H1 (cell line): Measurements from ENCODE around the gene ARL2. TPM values are rescaled to one million over a fixed set of nuclear protein-coding genes. Genes with fewer than 3 reads are reported as not detected.
A peak's percentile ranks its signal among the peaks of the same experiment; 100 is the strongest.

Experiments
- CTCF ChIA-PET: fragments of 300-600 bp; sonication (Branson Sonifier 250); formaldehyde crosslinking; loops from one replicate; lab custom pipeline; 2021; ENCODE audit not compliant: partially characterized antibody; lab: Charles Lee
- POLR2A ChIA-PET: fragments of 300-600 bp; sonication (Branson Sonifier 250); formaldehyde crosslinking; loops from one replicate; lab custom pipeline; 2021; ENCODE audit warnings: inconsistent platforms; ENCODE audit not compliant: partially characterized antibody; lab: Charles Lee
- DNase-seq, 2 experiments: peaks; one replicate each; pipeline versions ENCODE4 v3.0.0 to v3.0.0-alpha.2; 2010 to 2022; ENCODE audit warnings: low spot score in 2 of 2, low read depth in 1 of 2, mixed read lengths in 1 of 2
- FAIRE-seq: peaks from 2 replicates; lab custom pipeline; 2011; peaks lifted over from hg19 to GRCh38; lab: Jason Lieb, UNC
- H2AFZ ChIP-seq: 2 replicates; pipeline ENCODE4 v1.8.1; 2012; ENCODE audit warnings: low read length, inconsistent platforms
- H2AK5ac ChIP-seq: 2 replicates; pipeline ENCODE4 v1.6.1; 2013; ENCODE audit warnings: low read depth, low read length
- H2BK120ac ChIP-seq: replicated peaks from 2 replicates; pipeline ENCODE3; 2013; ENCODE audit warnings: low read depth, low read length, inconsistent platforms
- H2BK12ac ChIP-seq: 2 replicates; pipeline ENCODE4 v1.6.1; 2013; ENCODE audit warnings: low read depth, low read length
- H2BK15ac ChIP-seq: 2 replicates; pipeline ENCODE4 v1.6.1; 2013; ENCODE audit warnings: low read length
- H2BK20ac ChIP-seq: 2 replicates; pipeline ENCODE4 v1.6.1; 2013; ENCODE audit warnings: low read length
- H2BK5ac ChIP-seq: 2 replicates; pipeline ENCODE4 v1.6.1; 2013; ENCODE audit warnings: low read depth, low read length
- H3K14ac ChIP-seq: 2 replicates; pipeline ENCODE4 v1.6.1; 2013; ENCODE audit warnings: inconsistent platforms; ENCODE audit not compliant: insufficient read length
- H3K18ac ChIP-seq: 2 replicates; pipeline ENCODE4 v1.6.1; 2013; ENCODE audit warnings: low read length; ENCODE audit errors: extremely low read depth
- H3K23ac ChIP-seq: 2 replicates; pipeline ENCODE4 v1.6.1; 2013; ENCODE audit warnings: inconsistent platforms; ENCODE audit not compliant: insufficient read length
- H3K23me2 ChIP-seq: 2 replicates; pipeline ENCODE4 v1.6.1; 2013; ENCODE audit warnings: low read depth, low read length
- H3K27ac ChIP-seq: 2 replicates; pipeline ENCODE4 v1.6.1; 2011; ENCODE audit warnings: low read depth, low read length, inconsistent platforms
- H3K27me3 ChIP-seq, 4 experiments: replicated peaks in 1 of 4; 1 replicate in 1 of 4; 2 replicates in 3 of 4; pipeline versions ENCODE4 v1.6.1 to v1.8.1; 2011 to 2013; ENCODE audit warnings: low read length in 3 of 4, mild to moderate bottlenecking in 3 of 4, inconsistent platforms in 2 of 4, mixed read lengths in 2 of 4, moderate library complexity in 1 of 4; ENCODE audit not compliant: control insufficient read depth in 3 of 4, insufficient read depth in 3 of 4; ENCODE audit errors: extremely low read depth in 1 of 4
- H3K36me3 ChIP-seq, 4 experiments: 2 replicates each; pipeline versions ENCODE4 v1.6.1 to v1.8.1; 2011 to 2013; ENCODE audit warnings: mild to moderate bottlenecking in 4 of 4, low read length in 3 of 4, moderate library complexity in 2 of 4, control low read depth in 1 of 4, inconsistent platforms in 1 of 4; ENCODE audit not compliant: insufficient read depth in 4 of 4, control insufficient read depth in 2 of 4
- H3K4ac ChIP-seq: replicated peaks from 2 replicates; pipeline ENCODE3; 2013; ENCODE audit warnings: low read length, low read depth, mixed read lengths, inconsistent platforms; ENCODE audit not compliant: insufficient read length
- H3K4me1 ChIP-seq, 4 experiments: replicated peaks in 1 of 4; 1 replicate in 1 of 4; 2 replicates in 3 of 4; pipeline versions ENCODE4 v1.6.1 to v1.8.1; 2011 to 2013; ENCODE audit warnings: low read length in 3 of 4, inconsistent platforms in 2 of 4, mixed read lengths in 1 of 4; ENCODE audit not compliant: insufficient read depth in 4 of 4, control insufficient read depth in 3 of 4
- H3K4me2 ChIP-seq, 2 experiments: 2 replicates each; pipeline versions ENCODE4 v1.6.1 to v1.8.1; 2011 to 2013; ENCODE audit warnings: low read depth in 2 of 2, low read length in 2 of 2, control low read depth in 1 of 2, inconsistent platforms in 1 of 2, mild to moderate bottlenecking in 1 of 2; ENCODE audit not compliant: insufficient read depth in 1 of 2
- H3K4me3 ChIP-seq, 4 experiments: fragments of 200-600, 300-600 bp in 1 of 4; sonication (generic), shearing (Covaris generic), sonication (Bioruptor Twin) in 1 of 4; 2 replicates each; pipeline versions ENCODE4 v1.5.1 to v1.8.1; 2011 to 2016; ENCODE audit warnings: low read length in 4 of 4, low read depth in 3 of 4, control low read depth in 2 of 4, inconsistent platforms in 2 of 4, mild to moderate bottlenecking in 2 of 4, mixed read lengths in 1 of 4, moderate library complexity in 1 of 4; ENCODE audit not compliant: insufficient read depth in 2 of 4; ENCODE audit errors: extremely low read depth in 1 of 4
- H3K56ac ChIP-seq: replicated peaks from 2 replicates; pipeline ENCODE3; 2013; ENCODE audit warnings: low read depth, mild to moderate bottlenecking, mixed read lengths, low read length, inconsistent platforms; ENCODE audit not compliant: insufficient read length
- H3K79me1 ChIP-seq: 2 replicates; pipeline ENCODE4 v1.6.1; 2013; ENCODE audit warnings: low read depth, low read length, control low read depth
- H3K79me2 ChIP-seq, 2 experiments: 2 replicates each; pipeline versions ENCODE4 v1.6.1 to v1.8.1; 2012 to 2013; ENCODE audit warnings: low read length in 2 of 2, mild to moderate bottlenecking in 2 of 2, inconsistent platforms in 1 of 2; ENCODE audit not compliant: insufficient read depth in 2 of 2, control insufficient read depth in 1 of 2
- H3K9ac ChIP-seq, 4 experiments: replicated peaks in 1 of 4; 1 replicate in 1 of 4; 2 replicates in 3 of 4; pipeline versions ENCODE4 v1.6.1 to v1.8.1; 2011 to 2013; ENCODE audit warnings: low read depth in 3 of 4, low read length in 3 of 4, control low read depth in 2 of 4, mild to moderate bottlenecking in 2 of 4, moderate library complexity in 2 of 4, inconsistent platforms in 1 of 4; ENCODE audit errors: extremely low read depth in 1 of 4
- H3K9me3 ChIP-seq, 2 experiments: 2 replicates each; pipeline versions ENCODE4 v1.6.1 to v1.8.1; 2012 to 2013; ENCODE audit warnings: mild to moderate bottlenecking in 2 of 2, moderate library complexity in 2 of 2, control low read depth in 1 of 2, inconsistent platforms in 1 of 2, low read depth in 1 of 2, low read length in 1 of 2, mixed read lengths in 1 of 2; ENCODE audit not compliant: insufficient read depth in 2 of 2
- H4K20me1 ChIP-seq, 2 experiments: replicated peaks in 1 of 2; 2 replicates each; pipeline versions ENCODE3 to v1.8.1; 2011 to 2013; ENCODE audit warnings: inconsistent platforms in 2 of 2, low read length in 2 of 2, mild to moderate bottlenecking in 1 of 2; ENCODE audit not compliant: insufficient read depth in 2 of 2, control insufficient read depth in 1 of 2
- H4K5ac ChIP-seq: 2 replicates; pipeline ENCODE4 v1.6.1; 2013; ENCODE audit warnings: low read length, low read depth, mixed read lengths, inconsistent platforms; ENCODE audit not compliant: insufficient read length
- H4K8ac ChIP-seq: 2 replicates; pipeline ENCODE4 v1.8.0; 2013; ENCODE audit warnings: mild to moderate bottlenecking, moderate library complexity, low read length, inconsistent platforms; ENCODE audit not compliant: insufficient read depth; ENCODE audit errors: extremely low read depth
- H4K91ac ChIP-seq: replicated peaks from 2 replicates; pipeline ENCODE3; 2013; ENCODE audit warnings: low read length, mixed read lengths, inconsistent platforms; ENCODE audit not compliant: insufficient read length
- EZH2 ChIP-seq: fragments of 200-600 bp; sonication (generic); IDR thresholded peaks from 2 replicates; pipeline ENCODE4 v1.7.1; 2012; ENCODE audit warnings: low read depth, mild to moderate bottlenecking, moderate library complexity, low read length, inconsistent platforms; ENCODE audit not compliant: severe bottlenecking
- KDM4A ChIP-seq: IDR thresholded peaks from one replicate; pipeline ENCODE4 v1.7.1; 2012; ENCODE audit warnings: low read depth, mild to moderate bottlenecking, moderate library complexity, low read length, inconsistent platforms; ENCODE audit not compliant: severe bottlenecking
- RBBP5 ChIP-seq: IDR thresholded peaks from 2 replicates; pipeline ENCODE4 v1.7.1; 2012; ENCODE audit warnings: low read depth, mild to moderate bottlenecking, inconsistent platforms, low read length, moderate library complexity, borderline replicate concordance
- TAF1 ChIP-seq: IDR thresholded peaks from 2 replicates; pipeline ENCODE4 v1.6.1; 2011; ENCODE audit warnings: mild to moderate bottlenecking, low read depth, low read length
- WGBS, 2 experiments: shearing (Covaris generic) in 1 of 2; methylation state at CpG; one replicate each; pipeline versions ENCODE4 v1.1.6 to v1.1.7; 2013 to 2015; ENCODE audit warnings: low lambda C conversion rate in 2 of 2, mixed read lengths in 2 of 2, inconsistent platforms in 1 of 2, low coverage in 1 of 2, missing lambda C conversion rate in 1 of 2; ENCODE audit not compliant: insufficient replicate concordance in 2 of 2, insufficient coverage in 1 of 2, insufficient read length in 1 of 2; ENCODE audit errors: extremely low coverage in 1 of 2, missing lambda C conversion rate in 1 of 2; 5-methylcytosine and 5-hydroxymethylcytosine counted together
- polyA plus RNA-seq, 7 experiments: library from polyadenylated mRNA; depleted of rRNA in 3 of 7; stranded (reverse) in 5 of 7; unstranded in 2 of 7; fragments of >200 nt in 5 of 7; fragments of 200-250 nt in 2 of 7; gene quantifications; 1 replicate in 5 of 7; 2 replicates in 1 of 7; 4 replicates in 1 of 7; pipeline versions ENCODE4 v1.2.1 to v1.2.3, GENCODE V29; 2011 to 2013; ENCODE audit warnings: missing spikeins in 2 of 7, mixed read lengths in 2 of 7
- total RNA-seq: library from RNA; stranded (reverse); fragmentation: NEBNext Ultra II Directional; extraction: Animal tissue kit (Norgen Biotek cat#: 25700); gene quantifications from 2 replicates; pipeline ENCODE4 v1.2.1, GENCODE V29; 2021

The ARL2 gene
- total and polyA plus RNA-seq, 2 of the 8 experiments (the other 6 are each of a cell fraction or from before 2014, with no cell fraction given): 186 to 535 TPM

- no peak overlapping the region for H3K56ac ChIP-seq
- H2BK120ac ChIP-seq: peak overlapping the region; percentile 6
- no peak for FAIRE-seq
- peak overlapping the region; percentile 69; the same call in 1 of the 2 replicates for H2BK5ac ChIP-seq
- peak overlapping the region; percentile 12; the same call in 1 of the 2 replicates for H2BK15ac ChIP-seq
- H4K8ac ChIP-seq: peak overlapping the region; percentile 81; the same call in 1 of the 2 replicates
- CTCF ChIA-PET: interaction anchor here (0.7 to 3.1 kb wide), 5 partner anchors 9 to 219 kb away, joined by 3 to 21 read pairs (median 6); no protein-coding TSS in a partner anchor
- H3K27me3 ChIP-seq: no peaks in the 10 kb centered on the region
- peak overlapping the region; percentile 95 for H3K4ac ChIP-seq
- no peak for DNase-seq
- H3K18ac ChIP-seq: peak overlapping the region; percentile 95
- peak overlapping the region; percentile 92; the same call in 1 of the 2 replicates for H2BK12ac ChIP-seq
- H3K4me3 ChIP-seq: peak overlapping the region in 2 of 4 experiments; percentile 19 to 34; a peak in 5 of 8 replicates
- no peaks in the 10 kb centered on the region for H3K79me2 ChIP-seq
- no peaks in the 10 kb centered on the region for H3K79me1 ChIP-seq
- H3K4me1 ChIP-seq: peaks cover 5 to 23% (median 17%) of the 10 kb centered on the region in 4 experiments
- H3K14ac ChIP-seq: no peak overlapping the region
- H2AK5ac ChIP-seq: no peak overlapping the region; the same call in 1 of the 2 replicates
- 0 out of 2 replicates have a peak overlapping the region, but pooled peaks have one; percentile 48 for H2BK20ac ChIP-seq
- H2AFZ ChIP-seq: no peak overlapping the region
- H3K9ac ChIP-seq: peak overlapping the region in 2 of 4 experiments; percentile 29 to 48; a peak in 3 of 7 replicates
- 76% methylated on average over 7 of the region's 11 CpGs; no CpG with 5 or more reads in 1 of the 2 experiments for WGBS, 2 experiments
- no peaks in the 10 kb centered on the region for H4K20me1 ChIP-seq
- no peaks in the 10 kb centered on the region for H3K36me3 ChIP-seq
- H3K23ac ChIP-seq: no peak overlapping the region
- H4K5ac ChIP-seq: peak overlapping the region; percentile 34
- no peaks in the 10 kb centered on the region for H3K23me2 ChIP-seq
- H3K9me3 ChIP-seq: no peaks in the 10 kb centered on the region
- POLR2A ChIA-PET: interaction anchor here (0.9 to 21.6 kb wide), 11 partner anchors 10 to 289 kb away, joined by 3 to 230 read pairs (median 4); partner anchors contain the start of genes ARL2, EHD1, FAU and MRPL49
- H4K91ac ChIP-seq: peak overlapping the region; percentile 79
- H3K27ac ChIP-seq: peak overlapping the region; percentile 52; the same call in 1 of the 2 replicates
- H3K4me2 ChIP-seq: peak overlapping the region; percentile 31 to 55; a peak in 3 of 4 replicates
- TF ChIP-seq TAF1 (no peak), EZH2 (no peak), KDM4A (no peak), RBBP5 (no peak)
These were observed 52.4 kb downstream of the ARL2 start for GRCh38 chr11:65066315-65066714.
